Hepatocyte (in vitro differentiated cells): ENCODE data around the gene CERS1. TPM values are rescaled to one million over a fixed set of nuclear protein-coding genes. Genes with fewer than 3 reads are reported as not detected.

Experiments
- DNase-seq: peaks from one replicate; pipeline ENCODE4 v3.0.0-alpha.2; 2016; ENCODE audit warnings: low spot score
- H2AFZ ChIP-seq: fragments of 200-600 bp; sonication (generic); 2 replicates; pipeline ENCODE4 v1.6.0; 2016; ENCODE audit warnings: antibody characterized with exemption, mild to moderate bottlenecking
- H3K27ac ChIP-seq: fragments of 200-600 bp; sonication (generic); 2 replicates; pipeline ENCODE4 v1.5.1; 2016; ENCODE audit warnings: mild to moderate bottlenecking
- H3K27me3 ChIP-seq: fragments of 200-600 bp; sonication (generic); 2 replicates; pipeline ENCODE4 v1.6.1; 2016
- H3K36me3 ChIP-seq: fragments of 200-600 bp; sonication (generic); replicated peaks from 2 replicates; pipeline ENCODE4 v1.5.1; 2016; ENCODE audit warnings: low read depth; ENCODE audit not compliant: insufficient read depth
- H3K4me1 ChIP-seq: fragments of 200-600 bp; sonication (generic); 2 replicates; pipeline ENCODE4 v1.5.1; 2016; ENCODE audit warnings: mild to moderate bottlenecking, moderate library complexity; ENCODE audit not compliant: insufficient read depth
- H3K4me2 ChIP-seq: fragments of 200-600 bp; sonication (generic); 2 replicates; pipeline ENCODE4 v1.6.0; 2016
- H3K4me3 ChIP-seq: fragments of 200-600 bp; sonication (generic); 2 replicates; pipeline ENCODE4 v1.5.1; 2016; ENCODE audit warnings: mild to moderate bottlenecking
- H3K79me2 ChIP-seq: fragments of 200-600 bp; sonication (generic); 2 replicates; pipeline ENCODE4 v1.6.0; 2017; ENCODE audit warnings: mild to moderate bottlenecking
- H3K9me2 ChIP-seq: fragments of 200-600 bp; sonication (generic); replicated peaks from 2 replicates; pipeline ENCODE4 v1.6.0; 2017; ENCODE audit warnings: mild to moderate bottlenecking; ENCODE audit not compliant: insufficient read depth
- H3K9me3 ChIP-seq: fragments of 200-600 bp; sonication (generic); 2 replicates; pipeline ENCODE4 v1.5.1; 2016; ENCODE audit warnings: low read depth, mild to moderate bottlenecking
- H4K20me1 ChIP-seq: fragments of 200-600 bp; sonication (generic); 2 replicates; pipeline ENCODE4 v1.6.0; 2016; ENCODE audit warnings: mild to moderate bottlenecking; ENCODE audit not compliant: insufficient read depth, poor library complexity, severe bottlenecking
- CTCF ChIP-seq: fragments of 200-600 bp; sonication (generic); IDR thresholded peaks from 2 replicates; pipeline ENCODE4 v1.5.1; 2016; ENCODE audit warnings: antibody characterized with exemption, mild to moderate bottlenecking; ENCODE audit not compliant: poor library complexity
- EZH2 ChIP-seq: fragments of 200-600 bp; sonication (generic); IDR thresholded peaks from 2 replicates; pipeline ENCODE4 v1.6.1; 2016; ENCODE audit warnings: antibody characterized with exemption, mild to moderate bottlenecking, borderline replicate concordance
- EZH2phosphoT487 ChIP-seq: fragments of 200-600 bp; sonication (generic); IDR thresholded peaks from one replicate; pipeline ENCODE4 v1.6.1; 2018; ENCODE audit warnings: antibody characterized with exemption, mild to moderate bottlenecking, low read depth, moderate library complexity; ENCODE audit not compliant: unreplicated experiment, severe bottlenecking
- WGBS: methylation state at CpG from one replicate; pipeline ENCODE4 v1.1.6; 2016; ENCODE audit warnings: low lambda C conversion rate; ENCODE audit errors: missing lambda C conversion rate; 5-methylcytosine and 5-hydroxymethylcytosine counted together
- polyA plus RNA-seq: library from polyadenylated mRNA; unstranded; fragments of >200 nt; fragmentation: Nextera tagmentation; extraction: Ambion mirVana; gene quantifications from 2 replicates; pipeline ENCODE4 v1.2.1, GENCODE V29; 2016
- total RNA-seq: library from RNA; depleted of rRNA; stranded (reverse); fragments of >200 nt; gene quantifications from 2 replicates; pipeline ENCODE4 v1.2.3, GENCODE V29; 2014

Gene CERS1
- total and polyA plus RNA-seq, 2 experiments from 2014 or later: 5.3 to 5.7 TPM

DNA sequence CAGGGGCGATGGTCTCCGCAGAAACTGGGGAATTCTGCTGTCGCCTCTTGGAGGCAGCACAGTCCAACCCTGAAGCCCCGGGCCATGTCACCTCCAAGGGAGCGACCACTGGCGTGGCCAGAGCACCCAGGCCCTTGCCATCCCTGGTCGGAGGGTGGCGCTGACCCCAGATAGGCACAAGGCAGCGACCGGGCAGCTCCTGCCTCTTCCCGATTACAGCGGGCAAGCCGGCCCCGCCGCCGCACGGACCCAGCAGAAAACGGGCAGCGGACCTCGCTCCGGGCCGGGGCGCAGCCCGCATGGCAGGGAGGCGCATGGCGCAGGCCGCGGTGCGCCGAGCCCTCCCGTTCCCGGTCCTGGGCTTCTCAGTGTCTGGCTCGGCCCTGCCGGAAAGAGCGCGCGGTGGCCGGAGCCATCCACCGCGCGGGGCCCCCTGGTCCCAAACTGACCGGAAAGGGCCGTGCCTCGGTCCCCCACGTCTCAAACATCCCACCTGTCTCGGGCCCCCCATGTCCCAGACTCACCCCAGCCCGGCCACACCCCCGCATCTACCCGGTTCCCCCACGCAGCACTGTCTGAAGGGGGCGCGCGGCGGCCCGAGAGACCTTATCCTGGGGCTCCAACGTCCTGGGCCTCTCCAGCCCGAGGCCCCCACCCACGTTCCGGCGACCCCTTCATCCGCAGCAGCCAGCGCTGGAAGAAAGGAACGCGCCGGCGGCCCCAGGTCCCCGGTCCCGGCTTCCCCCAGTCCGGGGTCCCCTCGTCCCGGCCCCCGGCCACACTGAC, 727 bp downstream of the CERS1 start:
- no peak overlapping the region for H3K27ac ChIP-seq
- H4K20me1 ChIP-seq: peaks cover 2% of the 10 kb centered on the region

DNA sequence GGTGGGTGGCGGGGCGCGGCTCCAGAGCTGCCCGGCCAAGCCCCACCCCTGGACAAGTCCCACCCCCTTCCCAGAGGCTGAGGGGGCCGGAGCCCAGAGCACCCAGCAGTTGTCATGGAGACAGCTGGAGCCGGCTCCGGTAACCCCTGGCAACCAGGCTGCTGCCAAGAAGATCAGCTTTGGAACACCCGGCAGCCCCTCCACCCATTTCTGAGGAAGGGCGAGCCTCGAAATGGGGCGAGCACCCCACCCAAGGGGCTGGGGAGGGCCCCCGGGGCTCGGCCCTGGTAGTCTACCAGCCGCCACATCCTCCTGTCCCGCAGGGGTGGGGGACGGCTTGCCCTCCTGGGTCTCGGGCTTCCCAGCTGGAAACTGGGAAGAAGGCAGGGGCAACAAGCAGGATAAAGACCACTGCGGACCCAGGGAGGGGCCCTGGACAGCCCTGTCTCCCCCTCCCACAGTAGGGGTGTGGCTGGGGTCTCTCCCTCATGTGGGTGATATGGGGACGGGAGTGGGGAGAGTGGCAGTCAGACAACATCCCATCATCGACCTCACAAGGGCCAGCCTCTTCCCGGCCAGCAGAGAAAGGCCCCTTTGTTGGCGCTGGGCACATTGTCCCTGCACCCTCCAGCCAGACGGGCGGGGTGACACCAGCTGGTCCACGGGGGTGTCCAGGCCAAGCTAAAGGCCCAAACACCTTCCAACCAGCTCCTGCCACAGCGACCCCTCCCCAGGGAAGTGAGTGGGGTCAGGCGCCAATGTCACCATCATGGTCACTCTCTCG, 1.5 kb downstream of the CERS1 start:
- no peaks in the 10 kb centered on the region for H3K9me3 ChIP-seq
- H3K27me3 ChIP-seq: peaks cover 4% of the 10 kb centered on the region
- H3K4me3 ChIP-seq: no peak overlapping the region
- no peaks in the 10 kb centered on the region for H3K9me2 ChIP-seq
- peaks cover 6% of the 10 kb centered on the region for H3K4me1 ChIP-seq
- H3K36me3 ChIP-seq: no peaks in the 10 kb centered on the region
- H3K27ac ChIP-seq: no peak overlapping the region
- peak overlapping the region; percentile 98 for H3K4me2 ChIP-seq
- no peak overlapping the region for H2AFZ ChIP-seq
- WGBS: 34% methylated on average over 21 of the region's 28 CpGs
- no peak for TF ChIP-seq EZH2
- no peak for TF ChIP-seq CTCF
- TF ChIP-seq EZH2phosphoT487: no peak
- peaks cover 2% of the 10 kb centered on the region for H4K20me1 ChIP-seq
- H3K79me2 ChIP-seq: no peaks in the 10 kb centered on the region
- DNase-seq: peak; percentile 59

More for the DNA sequence above, 727 bp downstream of the CERS1 start:
- TF ChIP-seq CTCF: peak; percentile 43
- no peak for TF ChIP-seq EZH2
- no peaks in the 10 kb centered on the region for H3K9me2 ChIP-seq
- peak overlapping the region; percentile 55 for H3K4me3 ChIP-seq
- H3K27me3 ChIP-seq: peaks cover 4% of the 10 kb centered on the region
- no peaks in the 10 kb centered on the region for H3K9me3 ChIP-seq
- peaks cover 6% of the 10 kb centered on the region for H3K4me1 ChIP-seq
- no peaks in the 10 kb centered on the region for H3K79me2 ChIP-seq
- H2AFZ ChIP-seq: no peak overlapping the region
- peak overlapping the region; percentile 98 for H3K4me2 ChIP-seq
- no peaks in the 10 kb centered on the region for H3K36me3 ChIP-seq
- under 1% methylated on average over 39 of the region's 72 CpGs for WGBS
- DNase-seq: peak; percentile 50

GRCh38 chr19:18893587-18894253, 2.2 kb downstream of the CERS1 start:
- Histone ChIP-seq H3K27ac (no peak overlapping the region), H3K27me3 (peaks cover 4% of the 10 kb centered on the region), H4K20me1 (peaks cover 2% of the 10 kb centered on the region), H3K9me3 (no peaks in the 10 kb centered on the region), H3K36me3 (no peaks in the 10 kb centered on the region), H3K4me3 (no peak overlapping the region), H3K79me2 (no peaks in the 10 kb centered on the region), H3K4me1 (peaks cover 6% of the 10 kb centered on the region), H3K4me2 (peak overlapping the region; percentile 98), H2AFZ (no peak overlapping the region), H3K9me2 (no peaks in the 10 kb centered on the region)
- TF ChIP-seq EZH2phosphoT487: no peak
- TF ChIP-seq CTCF: no peak
- TF ChIP-seq EZH2: no peak
- DNase-seq: no peak
- WGBS: 87% methylated on average over 9 of the region's 18 CpGs
